ENCODE measurements around the gene MLLT6. TPM values are rescaled to one million over a fixed set of nuclear protein-coding genes. Genes with fewer than 3 reads are reported as not detected.

The MLLT6 gene
- total RNA-seq, 4 donors from 2014 or later, result 48.2 to 76.8 (median 56.3) TPM

DNA sequence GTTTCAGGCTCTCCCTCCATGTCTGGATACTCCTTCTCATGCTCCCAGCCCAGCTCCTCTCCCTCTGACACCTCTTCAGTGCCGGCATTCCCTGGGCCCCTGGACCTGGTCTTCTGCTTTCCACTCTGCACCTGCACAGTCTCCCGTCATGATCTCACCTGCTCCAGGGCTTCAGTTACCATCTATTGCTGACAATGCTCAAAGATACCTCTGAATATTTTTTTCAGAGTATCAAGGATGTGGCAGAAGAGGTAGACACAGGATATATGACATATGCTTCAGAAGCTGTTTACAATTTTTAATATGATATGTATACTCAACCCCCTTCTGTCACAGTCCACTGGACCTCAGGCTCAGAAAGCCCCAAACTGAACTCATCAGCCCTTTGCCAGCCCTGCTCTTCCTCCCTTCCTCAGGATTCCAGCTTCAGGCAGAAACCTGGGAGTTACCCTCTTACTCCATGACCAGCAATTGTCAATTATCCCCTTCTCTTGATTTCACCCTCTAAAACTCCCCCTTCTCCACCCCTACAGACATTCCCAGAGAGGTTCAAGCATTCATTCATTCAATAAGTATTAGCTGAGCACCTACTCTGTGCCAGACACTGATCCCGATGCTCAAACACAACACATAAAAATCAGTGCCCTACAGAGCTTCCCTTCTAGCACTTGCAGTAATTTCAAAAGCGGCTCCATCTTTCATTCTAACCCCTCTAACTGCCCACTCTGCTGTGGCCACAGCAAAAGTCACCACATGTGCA lies 7.8 kb upstream of the MLLT6 start:
- DNase-seq, result no peak
- Histone ChIP-seq H3K27ac (no peak overlapping the region), H3K4me3 (no peak overlapping the region), H3K4me1 (peaks cover 19% of the 10 kb centered on the region in 2 donors), H3K36me3 (no peaks in the 10 kb centered on the region), H3K9me3 (no peaks in the 10 kb centered on the region), H3K27me3 (no peaks in the 10 kb centered on the region)
- in situ Hi-C loops (cut with MboI; ENCODE audit: low sequenced_read_pairs in 4 of 4) (no loop called here), intact Hi-C loops (cut with DNase I; ENCODE audit: low total_unique reads) (no loop called here)
- TF ChIP-seq POLR2A (IDR thresholded peaks at IDR 0.05) (no peak), CTCF (IDR thresholded peaks at IDR 0.05 in 4 of 5, conservative IDR thresholded peaks at IDR 0.05 in 1 of 5) (no peak)
- no peak for ATAC-seq

- Histone ChIP-seq H3K36me3 (no peaks in the 10 kb centered on the region), H3K27ac (no peak overlapping the region), H3K4me3 (no peak overlapping the region), H3K4me1 (peaks cover 16 to 18% of the 10 kb centered on the region in 2 donors), H3K9me3 (no peaks in the 10 kb centered on the region), H3K27me3 (no peaks in the 10 kb centered on the region)
- in situ Hi-C loops (cut with MboI; ENCODE audit: low sequenced_read_pairs in 4 of 4) (no loop called here), intact Hi-C loops (cut with DNase I; ENCODE audit: low total_unique reads) (no loop called here)
- DNase-seq (no peak), ATAC-seq (no peak)
- TF ChIP-seq POLR2A (IDR thresholded peaks at IDR 0.05) (no peak), CTCF (IDR thresholded peaks at IDR 0.05 in 4 of 5, conservative IDR thresholded peaks at IDR 0.05 in 1 of 5) (no peak)
Measured at GRCh38 chr17:38698760-38699159, 6.3 kb upstream of the MLLT6 start.

DNA sequence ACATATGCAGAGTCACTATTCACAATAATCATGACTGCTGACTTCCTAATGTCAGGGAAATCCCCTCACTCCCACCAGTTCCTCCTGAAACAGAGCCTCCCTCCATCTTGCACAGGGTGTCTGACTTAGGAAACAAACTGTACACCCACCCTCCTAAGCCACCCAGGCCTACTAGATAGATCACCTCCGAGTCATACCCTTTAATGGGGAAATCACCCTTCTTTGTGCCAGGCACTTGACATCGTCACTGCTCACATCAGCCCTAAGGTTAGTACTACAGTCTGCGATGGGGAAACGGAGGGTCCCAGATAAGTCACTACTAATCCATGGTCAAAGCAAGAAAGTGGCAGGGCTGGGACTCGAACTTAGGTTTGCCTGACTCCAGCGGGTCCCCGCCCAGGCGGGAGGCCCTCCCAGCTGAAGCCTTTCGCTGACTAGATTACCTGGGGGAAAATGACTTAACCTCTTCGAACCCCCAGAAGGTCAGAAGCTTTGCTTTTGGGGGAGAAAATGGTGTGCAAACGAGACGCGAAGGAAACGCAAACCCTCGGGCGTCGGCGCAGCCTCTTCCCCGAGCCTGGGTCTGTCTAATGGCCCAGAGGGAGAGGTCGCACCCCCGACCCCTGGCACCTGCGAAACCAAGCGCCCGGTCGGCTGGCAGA lies 3.4 kb upstream of the MLLT6 start:
- TF ChIP-seq CTCF (IDR thresholded peaks at IDR 0.05 in 4 of 5, conservative IDR thresholded peaks at IDR 0.05 in 1 of 5) (no peak), POLR2A (IDR thresholded peaks at IDR 0.05) (no peak)
- H3K4me3 ChIP-seq, result peak overlapping the region; percentile 71 to 81 (median 75)
- in situ Hi-C loops (cut with MboI; ENCODE audit: low sequenced_read_pairs in 4 of 4), result no loop called here
- DNase-seq, result no peak
- H3K27ac ChIP-seq, result peak overlapping the region; percentile 96 to 100 (median 98)
- no peaks in the 10 kb centered on the region for H3K9me3 ChIP-seq
- H3K36me3 ChIP-seq, result no peaks in the 10 kb centered on the region
- peaks cover 13 to 18% of the 10 kb centered on the region in 2 donors for H3K4me1 ChIP-seq
- peak in 1 of 2 donors; percentile 3 for ATAC-seq
- intact Hi-C loops (cut with DNase I; ENCODE audit: low total_unique reads), result loop anchor here (1.0 to 5.0 kb wide), 2 partner anchors 29 to 166 kb away; partner anchors contain the start of gene CISD3
- no peaks in the 10 kb centered on the region for H3K27me3 ChIP-seq

GRCh38 chr17:38702166-38702915 lies 2.7 kb upstream of the MLLT6 start:
- H3K4me3 ChIP-seq, result peak overlapping the region; percentile 71 to 93 (median 78)
- peak overlapping the region; percentile 96 to 100 (median 98) for H3K27ac ChIP-seq
- H3K27me3 ChIP-seq, result no peaks in the 10 kb centered on the region
- H3K4me1 ChIP-seq, result peaks cover 20 to 25% of the 10 kb centered on the region in 2 donors
- DNase-seq (peak; percentile 82 to 88), ATAC-seq (peak; percentile 47 to 50)
- no peaks in the 10 kb centered on the region for H3K36me3 ChIP-seq
- no peak for TF ChIP-seq CTCF (IDR thresholded peaks at IDR 0.05 in 4 of 5, conservative IDR thresholded peaks at IDR 0.05 in 1 of 5)
- TF ChIP-seq POLR2A (IDR thresholded peaks at IDR 0.05), result peak; percentile 96 to 97
- in situ Hi-C loops (cut with MboI; ENCODE audit: low sequenced_read_pairs in 4 of 4) (no loop called here), intact Hi-C loops (cut with DNase I; ENCODE audit: low total_unique reads) (loop anchor here (1.0 to 5.0 kb wide), 2 partner anchors 28 to 165 kb away; partner anchors contain the start of gene CISD3)
- no peaks in the 10 kb centered on the region for H3K9me3 ChIP-seq

Measured in gastrocnemius medialis (tissue), 4 donors.